T-helper 2 cell treated with Interferon-gamma antibody and Interleukin-4, amounts not matched to agents 5 μg/mL and 100 μg/mL, for 36 hours (primary cell): ENCODE data around the gene AFM.

Experiments used
- DNase-seq: peaks from one replicate; pipeline ENCODE4 v3.0.0; 2021; ENCODE audit warnings: low spot score
- H3K27ac Mint-ChIP-seq: one replicate; pipeline ENCODE4 v1.8.0; 2021; ENCODE audit warnings: mild to moderate bottlenecking, mixed read lengths
- H3K27me3 Mint-ChIP-seq: one replicate; pipeline ENCODE4 v1.8.0; 2021; ENCODE audit warnings: low read depth, mixed read lengths
- H3K36me3 Mint-ChIP-seq: one replicate; pipeline ENCODE4 v1.8.0; 2021; ENCODE audit warnings: low read depth, mixed read lengths
- H3K4me1 Mint-ChIP-seq: one replicate; pipeline ENCODE4 v1.8.0; 2021; ENCODE audit warnings: low read depth, mixed read lengths
- H3K4me3 Mint-ChIP-seq: one replicate; pipeline ENCODE4 v1.8.0; 2022; ENCODE audit warnings: mild to moderate bottlenecking, moderate library complexity, mixed read lengths
- H3K9me3 Mint-ChIP-seq: one replicate; pipeline ENCODE4 v1.8.0; 2021; ENCODE audit warnings: mixed read lengths

The AFM gene

GRCh38 chr4:73481358-73481757 is at the start of gene AFM:
Gene AFM (plus strand): TSS chr4:73481745. CDS start chr4:73481776, 31 bp downstream.
- H3K4me1 Mint-ChIP-seq: no peaks in the 10 kb centered on the region

GRCh38 chr4:73431813-73432168 is 49.8 kb upstream of the AFM start:
- H3K36me3 Mint-ChIP-seq: no peaks in the 10 kb centered on the region
- no peaks in the 10 kb centered on the region for H3K27me3 Mint-ChIP-seq
- no peak overlapping the region for H3K4me3 Mint-ChIP-seq
- H3K4me1 Mint-ChIP-seq: no peaks in the 10 kb centered on the region
- H3K27ac Mint-ChIP-seq: no peak overlapping the region
- DNase-seq: no peak
- H3K9me3 Mint-ChIP-seq: no peaks in the 10 kb centered on the region

More at GRCh38 chr4:73481358-73481757, at the start of gene AFM:
- no peak within 1 kb of the TSS for H3K4me3 Mint-ChIP-seq
- no peak within 1 kb of the TSS for H3K27ac Mint-ChIP-seq
- DNase-seq: no peak
- peaks cover 2% of the 10 kb centered on the region for H3K27me3 Mint-ChIP-seq
- no peaks in the 10 kb centered on the region for H3K9me3 Mint-ChIP-seq
- H3K36me3 Mint-ChIP-seq: no peaks in the 10 kb centered on the region

- no peaks in the 10 kb centered on the region for H3K27me3 Mint-ChIP-seq
- H3K9me3 Mint-ChIP-seq: no peaks in the 10 kb centered on the region
- no peak overlapping the region for H3K4me3 Mint-ChIP-seq
- H3K27ac Mint-ChIP-seq: no peak overlapping the region
- no peak for DNase-seq
- no peaks in the 10 kb centered on the region for H3K4me1 Mint-ChIP-seq
- H3K36me3 Mint-ChIP-seq: no peaks in the 10 kb centered on the region
These were observed 49.2 kb upstream of the AFM start for GRCh38 chr4:73432169-73433000.

GRCh38 chr4:73433140-73433539 is 48.4 kb upstream of the AFM start:
- no peaks in the 10 kb centered on the region for H3K9me3 Mint-ChIP-seq
- H3K36me3 Mint-ChIP-seq: no peaks in the 10 kb centered on the region
- no peak for DNase-seq
- H3K27me3 Mint-ChIP-seq: no peaks in the 10 kb centered on the region
- no peaks in the 10 kb centered on the region for H3K4me1 Mint-ChIP-seq
- H3K27ac Mint-ChIP-seq: no peak overlapping the region
- no peak overlapping the region for H3K4me3 Mint-ChIP-seq

GRCh38 chr4:73434311-73434710 is 47.2 kb upstream of the AFM start:
- no peaks in the 10 kb centered on the region for H3K36me3 Mint-ChIP-seq
- H3K4me3 Mint-ChIP-seq: no peak overlapping the region
- H3K27ac Mint-ChIP-seq: no peak overlapping the region
- no peaks in the 10 kb centered on the region for H3K9me3 Mint-ChIP-seq
- no peaks in the 10 kb centered on the region for H3K27me3 Mint-ChIP-seq
- DNase-seq: no peak
- H3K4me1 Mint-ChIP-seq: no peaks in the 10 kb centered on the region

DNA sequence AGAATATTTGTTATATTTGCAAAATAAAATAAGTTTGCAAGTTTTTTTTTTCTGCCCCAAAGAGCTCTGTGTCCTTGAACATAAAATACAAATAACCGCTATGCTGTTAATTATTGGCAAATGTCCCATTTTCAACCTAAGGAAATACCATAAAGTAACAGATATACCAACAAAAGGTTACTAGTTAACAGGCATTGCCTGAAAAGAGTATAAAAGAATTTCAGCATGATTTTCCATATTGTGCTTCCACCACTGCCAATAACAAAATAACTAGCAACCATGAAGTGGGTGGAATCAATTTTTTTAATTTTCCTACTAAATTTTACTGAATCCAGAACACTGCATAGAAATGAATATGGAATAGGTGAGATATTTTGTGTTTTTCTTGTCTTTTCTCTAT is 45.6 kb upstream of the AFM start, which contains the start of gene AFP:
Gene AFP (plus strand): TSS at position 238 of the 400 bp plus-strand sequence. CDS start 42 bp downstream, at position 280.
- Mint-ChIP-seq H3K4me1 (no peaks in the 10 kb centered on the region), H3K4me3 (no peak within 1 kb of the TSS), H3K36me3 (no peaks in the 10 kb centered on the region), H3K9me3 (no peaks in the 10 kb centered on the region), H3K27me3 (no peaks in the 10 kb centered on the region), H3K27ac (no peak within 1 kb of the TSS)
- no peak for DNase-seq

- no peak for DNase-seq
- Mint-ChIP-seq H3K27me3 (no peaks in the 10 kb centered on the region), H3K27ac (no peak overlapping the region), H3K4me1 (no peaks in the 10 kb centered on the region), H3K4me3 (no peak overlapping the region), H3K9me3 (no peaks in the 10 kb centered on the region), H3K36me3 (no peaks in the 10 kb centered on the region)
These were observed 44.6 kb upstream of the AFM start for GRCh38 chr4:73436674-73437557.

- Mint-ChIP-seq H3K4me3 (no peak overlapping the region), H3K27ac (no peak overlapping the region), H3K36me3 (no peaks in the 10 kb centered on the region)
These were observed 44.0 kb upstream of the AFM start for GRCh38 chr4:73437558-73437956.

DNA sequence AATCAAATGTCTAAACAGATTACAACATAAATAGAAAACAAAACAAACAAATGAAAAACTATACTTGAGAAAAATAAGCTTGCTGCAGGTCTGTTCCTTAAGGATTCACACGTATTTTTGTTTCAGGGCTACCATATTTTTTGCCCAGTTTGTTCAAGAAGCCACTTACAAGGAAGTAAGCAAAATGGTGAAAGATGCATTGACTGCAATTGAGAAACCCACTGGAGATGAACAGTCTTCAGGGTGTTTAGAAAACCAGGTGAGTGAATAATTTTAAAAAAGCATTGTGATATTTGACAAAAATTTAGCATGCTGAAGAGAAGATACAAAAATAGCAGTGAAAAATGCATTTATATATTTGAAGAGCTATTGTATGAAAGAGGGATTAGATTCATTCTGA is 43.5 kb upstream of the AFM start:
- H3K4me3 Mint-ChIP-seq: no peak overlapping the region
- DNase-seq: no peak
- H3K27ac Mint-ChIP-seq: no peak overlapping the region
- no peaks in the 10 kb centered on the region for H3K27me3 Mint-ChIP-seq
- H3K4me1 Mint-ChIP-seq: no peaks in the 10 kb centered on the region
- H3K36me3 Mint-ChIP-seq: no peaks in the 10 kb centered on the region
- H3K9me3 Mint-ChIP-seq: no peaks in the 10 kb centered on the region

More at GRCh38 chr4:73437558-73437956, 44.0 kb upstream of the AFM start:
- Mint-ChIP-seq H3K27me3 (no peaks in the 10 kb centered on the region), H3K9me3 (no peaks in the 10 kb centered on the region), H3K4me1 (no peaks in the 10 kb centered on the region)
- no peak for DNase-seq

- no peaks in the 10 kb centered on the region for H3K27me3 Mint-ChIP-seq
- no peak overlapping the region for H3K4me3 Mint-ChIP-seq
- H3K36me3 Mint-ChIP-seq: no peaks in the 10 kb centered on the region
- no peaks in the 10 kb centered on the region for H3K4me1 Mint-ChIP-seq
- no peaks in the 10 kb centered on the region for H3K9me3 Mint-ChIP-seq
- DNase-seq: no peak
- no peak overlapping the region for H3K27ac Mint-ChIP-seq
These were observed 42.8 kb upstream of the AFM start for GRCh38 chr4:73438582-73439215.

GRCh38 chr4:73439445-73439844 is 42.1 kb upstream of the AFM start:
- Mint-ChIP-seq H3K36me3 (no peaks in the 10 kb centered on the region), H3K4me1 (no peaks in the 10 kb centered on the region), H3K27ac (no peak overlapping the region), H3K27me3 (no peaks in the 10 kb centered on the region), H3K9me3 (no peaks in the 10 kb centered on the region), H3K4me3 (no peak overlapping the region)
- DNase-seq: no peak

GRCh38 chr4:73439991-73440390 is 41.6 kb upstream of the AFM start:
- Mint-ChIP-seq H3K4me3 (no peak overlapping the region), H3K27me3 (no peaks in the 10 kb centered on the region), H3K9me3 (no peaks in the 10 kb centered on the region), H3K4me1 (no peaks in the 10 kb centered on the region), H3K36me3 (no peaks in the 10 kb centered on the region), H3K27ac (no peak overlapping the region)
- no peak for DNase-seq

DNA sequence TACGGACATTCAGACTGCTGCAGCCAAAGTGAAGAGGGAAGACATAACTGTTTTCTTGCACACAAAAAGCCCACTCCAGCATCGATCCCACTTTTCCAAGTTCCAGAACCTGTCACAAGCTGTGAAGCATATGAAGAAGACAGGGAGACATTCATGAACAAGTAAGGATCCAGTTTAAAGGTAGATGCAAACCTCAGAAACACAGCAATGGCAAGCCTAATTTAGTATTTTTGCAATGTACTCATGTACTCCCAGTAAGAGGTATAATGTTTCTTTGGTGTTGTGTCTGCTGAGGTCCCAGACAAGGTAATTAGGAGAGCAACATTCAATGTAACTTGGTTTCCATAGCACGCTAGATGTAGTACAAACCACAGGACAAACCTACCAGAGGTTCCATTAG is 40.9 kb upstream of the AFM start:
- no peaks in the 10 kb centered on the region for H3K27me3 Mint-ChIP-seq
- H3K4me1 Mint-ChIP-seq: no peaks in the 10 kb centered on the region
- H3K9me3 Mint-ChIP-seq: no peaks in the 10 kb centered on the region
- no peak for DNase-seq
- no peak overlapping the region for H3K27ac Mint-ChIP-seq
- H3K36me3 Mint-ChIP-seq: no peaks in the 10 kb centered on the region
- H3K4me3 Mint-ChIP-seq: no peak overlapping the region

DNA sequence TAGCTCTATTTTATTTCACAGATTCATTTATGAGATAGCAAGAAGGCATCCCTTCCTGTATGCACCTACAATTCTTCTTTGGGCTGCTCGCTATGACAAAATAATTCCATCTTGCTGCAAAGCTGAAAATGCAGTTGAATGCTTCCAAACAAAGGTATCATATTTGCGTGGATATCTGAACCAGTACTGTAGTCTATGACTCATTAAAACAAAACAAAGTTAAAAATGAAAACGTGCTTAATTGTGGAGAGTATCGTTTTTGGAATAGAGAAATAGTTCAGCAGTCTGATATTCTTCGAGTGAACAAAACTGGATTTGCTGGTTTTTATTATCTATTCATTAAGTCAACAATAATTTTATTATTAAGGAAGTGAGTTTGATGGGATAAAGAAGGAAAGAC is 39.3 kb upstream of the AFM start:
- no peak overlapping the region for H3K4me3 Mint-ChIP-seq
- no peaks in the 10 kb centered on the region for H3K9me3 Mint-ChIP-seq
- H3K4me1 Mint-ChIP-seq: no peaks in the 10 kb centered on the region
- no peak overlapping the region for H3K27ac Mint-ChIP-seq
- no peak for DNase-seq
- H3K36me3 Mint-ChIP-seq: no peaks in the 10 kb centered on the region
- peaks cover 4% of the 10 kb centered on the region for H3K27me3 Mint-ChIP-seq
